Measurements from ENCODE around the gene IFNLR1. TPM values are rescaled to one million over a fixed set of nuclear protein-coding genes. Genes with fewer than 3 reads are reported as not detected.

The IFNLR1 gene
- total and polyA plus RNA-seq, 2 donors: 0.51 to 0.79 TPM

DNA sequence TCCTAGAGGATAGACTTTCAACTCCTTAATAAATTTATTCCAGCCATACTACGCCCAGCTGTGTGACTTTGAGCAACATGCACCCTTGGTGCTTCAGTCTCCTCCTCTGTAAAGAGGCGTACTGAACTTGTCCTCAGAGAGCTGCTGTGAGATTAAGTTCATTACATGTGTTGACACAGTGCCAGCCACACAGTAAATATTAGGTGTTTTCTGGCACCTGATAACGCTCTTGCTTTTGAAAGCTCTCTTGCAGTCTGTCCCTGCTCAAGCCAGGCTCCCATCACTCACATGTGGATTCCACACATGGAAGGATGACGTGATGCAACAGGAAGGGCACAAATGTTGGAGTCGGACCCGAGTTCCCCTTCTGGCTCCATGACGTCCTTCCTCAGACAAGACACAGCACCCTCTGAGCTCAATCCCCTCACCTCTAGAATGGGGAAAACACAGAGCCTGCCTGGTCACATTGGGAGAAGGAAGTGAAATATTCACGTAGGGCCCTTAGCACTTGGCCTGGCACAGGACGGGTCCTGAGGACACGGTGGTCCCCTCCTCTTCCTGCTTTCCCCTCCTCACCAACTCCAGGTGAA lies 7.7 kb downstream of the IFNLR1 start:
- Histone ChIP-seq H3K4me3 (ENCODE audit: low read depth, low read length) (no peak overlapping the region), H3K27ac (ENCODE audit: low read depth) (no peak overlapping the region), H3K36me3 (ENCODE audit: insufficient read depth) (no peaks in the 10 kb centered on the region), H3K4me1 (ENCODE audit: insufficient read depth) (no peaks in the 10 kb centered on the region)
- WGBS: 72% methylated on average over 10 of the region's 10 CpGs
- no peak for DNase-seq (ENCODE audit: extremely low spot score)

DNA sequence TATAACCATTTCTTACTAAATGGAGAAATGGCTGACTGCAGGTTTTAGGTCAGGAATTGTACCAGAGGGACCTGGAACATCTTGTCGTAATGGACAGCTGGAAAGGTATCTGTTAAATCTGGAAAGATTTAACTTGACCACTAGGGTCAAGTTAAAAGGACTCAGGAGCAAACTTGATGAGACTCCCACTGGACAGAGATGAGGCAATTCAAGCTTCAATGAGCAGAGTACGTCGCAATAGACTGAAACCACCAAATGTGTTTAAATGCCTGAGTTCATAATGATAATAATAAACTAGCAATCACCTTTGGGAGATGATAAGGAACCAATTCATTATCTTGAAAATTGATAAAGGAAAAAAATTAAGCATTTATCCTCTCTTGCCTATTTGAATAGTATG lies 8.7 kb downstream of the IFNLR1 start:
- Histone ChIP-seq H3K4me3 (ENCODE audit: low read depth, low read length) (no peak overlapping the region), H3K4me1 (ENCODE audit: insufficient read depth) (no peaks in the 10 kb centered on the region), H3K36me3 (ENCODE audit: insufficient read depth) (no peaks in the 10 kb centered on the region), H3K27ac (ENCODE audit: low read depth) (no peak overlapping the region)
- 84% methylated on average over 3 of the region's 3 CpGs for WGBS
- DNase-seq (ENCODE audit: extremely low spot score): no peak

DNA sequence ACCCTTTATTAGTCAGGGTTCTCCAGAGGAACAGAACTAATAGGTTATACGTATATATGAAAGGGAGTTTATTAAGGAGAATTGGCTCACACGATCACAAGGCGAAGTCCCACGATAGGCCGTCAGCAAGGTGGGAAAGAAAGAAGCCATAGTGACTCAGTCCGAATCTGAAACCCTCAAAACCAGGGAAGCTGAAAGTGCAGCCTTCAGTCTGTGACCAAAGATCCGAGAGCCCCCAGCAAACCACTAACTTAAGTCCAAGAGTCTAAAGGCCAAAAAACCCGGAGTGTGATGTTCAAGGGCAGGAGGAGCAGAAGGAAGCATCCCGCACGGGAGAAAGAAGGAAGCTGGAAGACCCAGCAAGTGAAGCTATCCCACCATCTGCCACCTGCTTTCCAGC lies 9.9 kb downstream of the IFNLR1 start:
- H3K36me3 ChIP-seq (ENCODE audit: insufficient read depth): no peaks in the 10 kb centered on the region
- no peak for DNase-seq (ENCODE audit: extremely low spot score)
- no peak overlapping the region for H3K27ac ChIP-seq (ENCODE audit: low read depth)
- WGBS: 92% methylated on average over 10 of the region's 10 CpGs
- no peaks in the 10 kb centered on the region for H3K4me1 ChIP-seq (ENCODE audit: insufficient read depth)
- no peak overlapping the region for H3K4me3 ChIP-seq (ENCODE audit: low read depth, low read length)

DNA sequence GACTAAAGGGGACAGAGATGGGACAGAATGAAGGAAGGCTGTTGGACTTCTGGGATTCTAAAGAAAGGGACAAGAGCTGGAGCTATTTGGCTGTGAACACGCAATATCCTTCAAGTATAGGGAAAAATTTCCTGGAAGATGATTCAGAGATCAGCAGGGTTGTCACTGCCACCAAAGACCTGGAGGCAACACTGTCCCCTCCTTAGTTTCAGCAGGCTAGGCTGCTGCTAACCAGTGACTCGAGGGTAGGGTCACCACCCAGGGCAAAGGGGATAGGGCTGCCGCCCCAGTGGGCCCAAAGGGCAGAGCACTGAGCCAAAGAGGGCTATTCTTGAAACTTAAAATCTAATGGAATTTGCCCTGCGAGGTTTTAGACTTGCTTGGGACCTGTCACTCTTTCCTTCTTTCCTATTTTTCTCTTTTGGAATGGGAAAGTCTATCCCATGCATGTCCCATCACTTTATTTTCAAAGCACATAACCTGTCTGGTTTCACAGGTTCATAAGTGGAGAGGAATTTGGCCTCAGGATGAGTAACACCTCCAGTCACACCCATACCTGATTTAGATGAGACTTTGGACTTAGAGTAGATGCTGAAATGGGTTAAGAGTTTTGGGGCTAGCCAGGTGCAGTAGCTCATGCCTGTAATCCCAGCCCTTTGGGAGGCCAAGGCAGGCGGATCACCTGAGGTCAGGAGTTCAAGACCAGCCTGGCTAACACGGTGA lies 11.9 kb downstream of the IFNLR1 start:
- H3K4me3 ChIP-seq (ENCODE audit: low read depth, low read length): no peak overlapping the region
- H3K36me3 ChIP-seq (ENCODE audit: insufficient read depth): no peaks in the 10 kb centered on the region
- WGBS: 83% methylated on average over 6 of the region's 6 CpGs
- H3K4me1 ChIP-seq (ENCODE audit: insufficient read depth): no peaks in the 10 kb centered on the region
- DNase-seq (ENCODE audit: extremely low spot score): no peak
- no peak overlapping the region for H3K27ac ChIP-seq (ENCODE audit: low read depth)

DNA sequence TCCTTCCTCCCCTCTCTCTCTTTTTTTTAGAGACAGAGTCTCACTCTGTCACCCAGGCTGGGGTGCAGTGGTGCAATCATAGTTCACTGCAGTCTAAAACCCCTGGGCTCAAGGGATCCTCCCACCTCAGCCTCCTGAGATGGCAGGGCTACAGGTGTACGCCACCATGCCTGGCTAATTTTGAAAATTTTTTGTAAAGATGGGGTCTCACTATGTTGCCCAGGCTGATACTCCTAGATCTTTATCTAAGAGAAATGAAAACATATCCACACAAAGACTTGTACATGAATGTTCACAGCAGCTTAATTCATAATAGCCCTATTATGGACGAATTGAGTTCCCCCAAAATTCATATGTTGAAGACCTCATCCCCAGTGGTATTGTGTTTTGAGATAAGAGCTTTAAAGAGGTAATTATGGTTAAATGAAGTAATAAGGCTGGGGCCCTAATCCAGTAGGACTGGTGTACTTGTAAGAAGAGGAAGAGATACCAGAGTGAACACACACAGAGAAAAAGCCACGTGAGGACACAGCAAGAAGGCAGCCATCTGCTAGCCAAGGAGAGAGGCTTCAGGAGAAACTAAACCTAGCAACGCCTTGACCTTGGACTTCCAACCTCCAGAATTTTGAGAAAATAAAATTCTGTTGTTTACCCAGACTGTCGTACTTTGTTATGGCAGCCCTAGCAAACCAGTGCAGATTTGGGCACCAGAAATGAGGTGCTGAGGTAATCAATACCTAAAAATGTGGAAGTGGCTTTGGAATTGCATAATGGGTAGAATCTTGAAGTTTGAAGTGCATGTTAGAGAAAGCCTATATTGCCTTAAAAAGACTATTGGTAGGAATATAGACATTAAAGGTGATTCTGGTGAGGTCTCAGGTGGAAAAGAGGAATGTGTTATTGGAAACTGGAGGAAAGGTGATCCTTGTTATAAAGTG lies 13.2 kb downstream of the IFNLR1 start:
- Histone ChIP-seq H3K36me3 (ENCODE audit: insufficient read depth) (no peaks in the 10 kb centered on the region), H3K27ac (ENCODE audit: low read depth) (no peak overlapping the region), H3K4me3 (ENCODE audit: low read depth, low read length) (no peak overlapping the region), H3K4me1 (ENCODE audit: insufficient read depth) (no peaks in the 10 kb centered on the region)
- no peak for DNase-seq (ENCODE audit: extremely low spot score)
- 82% methylated on average over 5 of the region's 5 CpGs for WGBS

DNA sequence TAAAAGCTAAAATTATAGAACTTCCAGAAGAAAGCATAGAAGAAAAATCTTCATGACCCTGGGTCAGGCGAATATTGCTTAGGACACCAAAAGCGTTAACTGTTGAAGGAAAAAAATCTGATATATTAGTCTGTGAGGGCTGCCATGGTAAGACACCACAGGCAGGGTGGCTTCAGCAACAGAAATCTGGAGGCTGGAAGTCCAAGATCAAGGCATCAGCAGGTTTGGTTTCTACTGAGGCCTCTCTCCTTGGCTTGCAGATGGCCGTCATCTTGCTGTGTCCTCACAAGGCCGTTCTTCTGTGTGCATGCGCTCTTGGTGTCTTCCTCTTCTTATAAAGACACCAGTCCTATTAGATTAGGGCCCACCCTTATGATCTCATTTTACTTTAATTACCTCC lies 14.5 kb downstream of the IFNLR1 start:
- 98% methylated on average over 5 of the region's 5 CpGs for WGBS
- H3K36me3 ChIP-seq (ENCODE audit: insufficient read depth): no peaks in the 10 kb centered on the region
- H3K4me1 ChIP-seq (ENCODE audit: insufficient read depth): no peaks in the 10 kb centered on the region
- H3K4me3 ChIP-seq (ENCODE audit: low read depth, low read length): no peak overlapping the region
- DNase-seq (ENCODE audit: extremely low spot score): no peak
- H3K27ac ChIP-seq (ENCODE audit: low read depth): no peak overlapping the region

DNA sequence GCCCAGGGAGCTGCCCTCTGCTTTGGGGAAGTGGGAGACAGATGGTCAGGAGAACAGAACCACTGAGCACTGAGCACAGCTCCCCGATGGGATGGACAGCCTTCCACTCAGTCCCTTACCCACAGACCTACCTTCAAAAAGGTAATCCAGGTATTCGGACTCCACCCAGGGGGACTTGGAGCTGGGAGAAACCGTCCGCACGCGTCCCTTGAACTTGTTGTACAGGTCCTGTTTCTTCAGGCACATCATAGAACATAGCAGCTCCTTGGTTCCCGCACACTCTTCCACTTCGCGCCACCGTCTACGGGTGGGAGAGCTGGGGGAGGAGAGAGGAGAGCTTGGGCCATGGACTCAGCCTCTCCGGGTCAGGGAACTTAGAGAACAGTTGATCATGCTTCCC lies 17.8 kb downstream of the IFNLR1 start:
- no peak for DNase-seq (ENCODE audit: extremely low spot score)
- Histone ChIP-seq H3K4me3 (ENCODE audit: low read depth, low read length) (no peak overlapping the region), H3K27ac (ENCODE audit: low read depth) (no peak overlapping the region), H3K4me1 (ENCODE audit: insufficient read depth) (no peaks in the 10 kb centered on the region), H3K36me3 (ENCODE audit: insufficient read depth) (no peaks in the 10 kb centered on the region)
- WGBS: 91% methylated on average over 12 of the region's 12 CpGs

DNA sequence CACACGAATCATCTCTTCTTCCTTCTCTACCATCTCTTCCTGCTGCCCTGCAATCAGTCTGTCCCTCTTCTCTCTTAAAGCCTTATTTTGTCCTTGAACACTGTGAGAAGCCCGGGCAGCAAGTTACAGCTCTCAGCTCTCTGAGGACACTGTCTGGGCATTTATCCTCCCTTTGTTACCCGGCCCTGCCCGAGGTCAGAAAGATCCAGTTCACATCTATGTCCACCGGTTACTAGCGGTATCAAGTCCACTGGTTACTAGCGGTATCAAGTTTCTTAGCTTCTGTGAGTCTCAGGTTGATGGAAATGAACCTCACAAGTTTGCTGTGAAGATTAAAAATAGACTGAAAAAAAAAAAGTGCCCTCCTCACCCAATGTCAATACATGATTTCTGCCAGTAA lies 18.8 kb downstream of the IFNLR1 start:
- 78% methylated on average over 7 of the region's 7 CpGs for WGBS
- DNase-seq (ENCODE audit: extremely low spot score): no peak
- no peak overlapping the region for H3K4me3 ChIP-seq (ENCODE audit: low read depth, low read length)
- H3K4me1 ChIP-seq (ENCODE audit: insufficient read depth): no peaks in the 10 kb centered on the region
- no peaks in the 10 kb centered on the region for H3K36me3 ChIP-seq (ENCODE audit: insufficient read depth)
- H3K27ac ChIP-seq (ENCODE audit: low read depth): no peak overlapping the region

DNA sequence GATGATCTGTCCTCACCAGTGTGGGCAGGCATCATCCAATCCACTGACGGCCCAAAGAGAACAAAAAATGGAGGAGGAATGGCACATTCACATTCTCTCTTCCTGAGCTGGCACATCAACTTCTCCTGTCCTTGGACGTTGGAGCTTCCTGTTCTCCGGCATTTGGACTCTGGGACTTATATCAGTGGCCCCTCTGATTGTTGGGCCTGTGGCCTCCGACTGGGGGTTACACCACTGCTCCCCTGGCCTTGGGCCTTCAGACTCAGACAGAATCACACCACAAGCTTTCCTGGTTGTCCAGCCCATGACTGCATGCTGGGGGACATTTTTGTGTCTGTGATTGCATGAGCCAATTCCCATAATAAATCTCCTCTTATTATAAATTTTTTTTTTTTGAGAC lies 20.1 kb downstream of the IFNLR1 start:
- 62% methylated on average over 4 of the region's 4 CpGs for WGBS
- Histone ChIP-seq H3K4me3 (ENCODE audit: low read depth, low read length) (no peak overlapping the region), H3K27ac (ENCODE audit: low read depth) (no peak overlapping the region), H3K4me1 (ENCODE audit: insufficient read depth) (no peaks in the 10 kb centered on the region), H3K36me3 (ENCODE audit: insufficient read depth) (no peaks in the 10 kb centered on the region)
- DNase-seq (ENCODE audit: extremely low spot score): no peak

DNA sequence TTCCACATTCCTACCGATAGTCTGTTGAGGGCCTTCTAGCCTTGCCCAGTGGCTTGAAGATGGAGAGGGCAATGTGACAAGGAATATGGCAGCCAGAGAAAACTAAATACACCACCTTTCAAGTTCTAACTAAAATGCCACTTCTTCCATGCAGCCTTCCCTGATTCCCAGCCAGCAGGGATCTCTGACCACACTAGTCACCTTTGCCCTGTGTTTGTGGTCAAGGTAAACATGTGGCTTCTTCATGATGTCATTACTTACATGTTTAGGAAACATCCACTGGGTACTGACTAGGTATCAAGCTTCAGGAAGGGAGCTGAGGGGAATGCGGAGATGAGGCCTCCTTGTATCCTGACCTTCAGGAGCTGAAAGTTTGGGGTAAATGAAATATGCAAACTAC lies 21.6 kb downstream of the IFNLR1 start:
- Histone ChIP-seq H3K27ac (ENCODE audit: low read depth) (no peak overlapping the region), H3K4me3 (ENCODE audit: low read depth, low read length) (no peak overlapping the region), H3K36me3 (ENCODE audit: insufficient read depth) (no peaks in the 10 kb centered on the region), H3K4me1 (ENCODE audit: insufficient read depth) (no peaks in the 10 kb centered on the region)
- no peak for DNase-seq (ENCODE audit: extremely low spot score)
- 97% methylated on average over 2 of the region's 2 CpGs for WGBS

DNA sequence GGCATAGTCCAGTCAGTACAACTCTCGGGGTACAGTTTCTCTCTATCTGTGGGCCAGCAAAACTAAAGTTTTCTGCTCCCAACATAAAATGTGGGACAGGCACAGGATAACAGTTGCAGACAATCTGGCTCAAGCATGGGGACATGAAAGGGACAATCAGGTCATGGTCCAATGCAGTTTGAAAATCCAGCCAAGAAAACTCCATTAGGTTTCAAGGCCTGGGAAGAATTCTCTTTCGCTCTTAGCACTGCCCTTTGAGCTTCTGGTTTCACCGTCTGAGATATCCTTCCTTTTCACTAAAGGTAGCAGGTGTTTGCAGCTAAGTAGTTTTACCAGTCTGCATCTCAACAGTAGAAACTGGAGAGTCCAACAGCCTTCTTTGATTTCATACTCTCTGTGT lies 23.1 kb downstream of the IFNLR1 start:
- WGBS: 95% methylated on average over 3 of the region's 3 CpGs
- DNase-seq (ENCODE audit: extremely low spot score): no peak
- H3K4me3 ChIP-seq (ENCODE audit: low read depth, low read length): no peak overlapping the region
- H3K27ac ChIP-seq (ENCODE audit: low read depth): no peak overlapping the region
- H3K36me3 ChIP-seq (ENCODE audit: insufficient read depth): no peaks in the 10 kb centered on the region
- no peaks in the 10 kb centered on the region for H3K4me1 ChIP-seq (ENCODE audit: insufficient read depth)

DNA sequence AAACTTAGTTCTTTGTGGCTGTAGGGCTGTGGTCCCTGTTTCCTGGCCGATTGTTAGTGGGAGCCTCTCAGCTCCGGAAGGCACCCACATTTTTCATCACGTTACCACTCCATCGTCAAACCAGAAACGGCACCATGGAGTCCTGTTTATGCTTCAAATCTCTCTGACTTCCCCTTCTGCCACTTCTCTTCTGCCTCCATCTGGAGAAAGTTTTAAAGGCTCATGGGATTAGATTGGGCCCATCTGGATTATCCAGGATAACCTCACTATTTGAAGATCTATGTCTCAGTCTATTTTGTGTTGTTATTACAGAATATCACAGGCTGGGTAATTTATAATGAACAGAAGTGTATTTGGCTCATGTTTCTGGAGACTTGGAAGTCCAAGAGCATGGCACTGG lies 24.9 kb downstream of the IFNLR1 start:
- WGBS: 48% methylated on average over 5 of the region's 5 CpGs
- H3K4me1 ChIP-seq (ENCODE audit: insufficient read depth): no peaks in the 10 kb centered on the region
- no peaks in the 10 kb centered on the region for H3K36me3 ChIP-seq (ENCODE audit: insufficient read depth)
- no peak for DNase-seq (ENCODE audit: extremely low spot score)
- H3K27ac ChIP-seq (ENCODE audit: low read depth): no peak overlapping the region
- H3K4me3 ChIP-seq (ENCODE audit: low read depth, low read length): no peak overlapping the region

DNA sequence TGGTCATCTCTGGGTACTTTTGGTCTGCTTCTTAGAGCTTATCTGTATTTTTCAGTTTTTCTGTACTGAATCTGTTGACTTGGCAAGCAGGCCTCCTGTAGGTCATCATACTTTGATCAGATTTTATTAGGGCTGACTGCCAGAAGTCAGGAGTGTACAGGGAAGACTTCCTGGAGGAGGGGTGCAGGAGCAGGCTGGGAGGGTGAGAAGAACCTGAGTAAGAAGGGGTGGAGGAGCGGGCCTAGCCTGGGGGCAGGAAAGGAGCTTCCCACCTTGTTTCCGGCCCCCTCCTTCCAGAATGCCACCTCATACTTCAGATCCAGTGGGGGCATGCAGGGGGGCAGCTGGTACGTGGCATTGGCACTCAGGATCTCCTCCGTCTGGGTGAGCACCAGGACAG lies 25.8 kb downstream of the IFNLR1 start:
- DNase-seq (ENCODE audit: extremely low spot score): no peak
- H3K4me1 ChIP-seq (ENCODE audit: insufficient read depth): no peaks in the 10 kb centered on the region
- 76% methylated on average over 4 of the region's 4 CpGs for WGBS
- H3K4me3 ChIP-seq (ENCODE audit: low read depth, low read length): no peak overlapping the region
- H3K36me3 ChIP-seq (ENCODE audit: insufficient read depth): no peaks in the 10 kb centered on the region
- no peak overlapping the region for H3K27ac ChIP-seq (ENCODE audit: low read depth)

DNA sequence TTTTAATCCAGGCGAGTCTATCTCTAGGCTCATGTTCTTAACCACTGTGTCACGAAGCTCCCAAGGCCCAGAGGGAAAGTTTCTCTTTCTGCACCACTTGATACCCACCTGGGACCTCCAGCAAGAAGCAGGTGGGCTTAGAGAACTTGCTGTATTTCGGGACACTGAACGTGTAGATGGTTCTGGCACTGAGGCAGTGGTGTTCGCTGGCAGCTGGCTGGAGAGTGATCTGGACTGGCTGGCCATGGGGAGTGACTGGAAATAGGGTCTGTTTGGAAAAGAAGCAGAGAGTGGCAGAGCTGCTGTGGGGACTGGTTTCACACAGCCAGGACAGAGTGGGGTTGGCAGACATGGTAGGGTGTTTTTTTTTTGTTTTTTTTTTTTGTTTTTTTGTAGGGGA lies 27.7 kb downstream of the IFNLR1 start:
- DNase-seq (ENCODE audit: extremely low spot score): no peak
- H3K4me1 ChIP-seq (ENCODE audit: insufficient read depth): no peaks in the 10 kb centered on the region
- no peaks in the 10 kb centered on the region for H3K36me3 ChIP-seq (ENCODE audit: insufficient read depth)
- no peak overlapping the region for H3K27ac ChIP-seq (ENCODE audit: low read depth)
- 85% methylated on average over 5 of the region's 5 CpGs for WGBS
- no peak overlapping the region for H3K4me3 ChIP-seq (ENCODE audit: low read depth, low read length)

Measured in urinary bladder (tissue), 4 donors.